ENCODE results near the gene RGPD5.
"Not testable (repeated sequence)": the region's sequence is repeated elsewhere in the genome, so short reads cannot be mapped to it uniquely, and the experiment has no call there.

Gene RGPD5

GRCh38 chr2:109794074-109794737 is at the start of gene RGPD5:
RGPD5 (plus strand) TSS chr2:109794305; CDS start chr2:109794466, 161 bp downstream.
- not testable (repeated sequence) for H3K4me1 ChIP-seq (ENCODE audit: insufficient read depth, low read length); H3K9ac ChIP-seq (ENCODE audit: low read depth, low read length); H3K9me3 ChIP-seq (ENCODE audit: control insufficient read depth, insufficient read depth, low read length); H3K36me3 ChIP-seq (ENCODE audit: insufficient read depth, low read length)

- H3K4me1 ChIP-seq (ENCODE audit: insufficient read depth, low read length); H3K9ac ChIP-seq (ENCODE audit: low read depth, low read length); H3K36me3 ChIP-seq (ENCODE audit: insufficient read depth, low read length); H3K9me3 ChIP-seq (ENCODE audit: control insufficient read depth, insufficient read depth, low read length): not testable (repeated sequence)
These were observed 42.5 kb upstream of the RGPD5 start for GRCh38 chr2:109751572-109751971.

- H3K9me3 ChIP-seq (ENCODE audit: control insufficient read depth, insufficient read depth, low read length); H3K9ac ChIP-seq (ENCODE audit: low read depth, low read length); H3K36me3 ChIP-seq (ENCODE audit: insufficient read depth, low read length); H3K4me1 ChIP-seq (ENCODE audit: insufficient read depth, low read length): not testable (repeated sequence)
These were observed 36.8 kb upstream of the RGPD5 start for GRCh38 chr2:109757163-109757824.

GRCh38 chr2:109760265-109761042 is 33.7 kb upstream of the RGPD5 start:
- not testable (repeated sequence) for H3K9ac ChIP-seq (ENCODE audit: low read depth, low read length); H3K36me3 ChIP-seq (ENCODE audit: insufficient read depth, low read length); H3K4me1 ChIP-seq (ENCODE audit: insufficient read depth, low read length); H3K9me3 ChIP-seq (ENCODE audit: control insufficient read depth, insufficient read depth, low read length)

GRCh38 chr2:109761043-109761454 is 33.1 kb upstream of the RGPD5 start:
- H3K36me3 ChIP-seq (ENCODE audit: insufficient read depth, low read length); H3K4me1 ChIP-seq (ENCODE audit: insufficient read depth, low read length); H3K9me3 ChIP-seq (ENCODE audit: control insufficient read depth, insufficient read depth, low read length); H3K9ac ChIP-seq (ENCODE audit: low read depth, low read length): not testable (repeated sequence)

- H3K4me1 ChIP-seq (ENCODE audit: insufficient read depth, low read length); H3K9me3 ChIP-seq (ENCODE audit: control insufficient read depth, insufficient read depth, low read length); H3K9ac ChIP-seq (ENCODE audit: low read depth, low read length); H3K36me3 ChIP-seq (ENCODE audit: insufficient read depth, low read length): not testable (repeated sequence)
These were observed 32.1 kb upstream of the RGPD5 start for GRCh38 chr2:109761976-109762375.

DNA sequence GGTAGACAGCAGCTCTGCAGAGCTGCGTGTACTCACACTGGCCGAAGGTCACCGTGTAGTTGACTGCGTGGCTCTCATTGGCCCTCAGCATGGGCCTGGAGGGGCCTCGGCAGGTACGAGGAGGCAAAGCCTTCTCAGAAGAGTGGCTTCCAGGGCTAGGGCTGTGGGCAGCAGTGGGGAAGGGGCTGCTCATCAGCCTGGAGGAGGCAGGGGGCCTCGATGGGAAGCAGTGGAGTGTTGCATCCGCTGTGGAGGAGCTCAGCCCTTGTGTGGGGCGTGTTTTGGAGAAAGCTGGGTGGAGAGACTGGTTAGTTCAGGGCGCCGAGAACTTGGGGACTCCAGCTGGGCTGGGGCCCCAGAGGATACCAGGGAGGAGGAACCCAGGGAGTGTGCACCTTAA is 28.0 kb upstream of the RGPD5 start:
- H3K36me3 ChIP-seq (ENCODE audit: insufficient read depth, low read length); H3K4me1 ChIP-seq (ENCODE audit: insufficient read depth, low read length); H3K9me3 ChIP-seq (ENCODE audit: control insufficient read depth, insufficient read depth, low read length); H3K9ac ChIP-seq (ENCODE audit: low read depth, low read length): not testable (repeated sequence)

DNA sequence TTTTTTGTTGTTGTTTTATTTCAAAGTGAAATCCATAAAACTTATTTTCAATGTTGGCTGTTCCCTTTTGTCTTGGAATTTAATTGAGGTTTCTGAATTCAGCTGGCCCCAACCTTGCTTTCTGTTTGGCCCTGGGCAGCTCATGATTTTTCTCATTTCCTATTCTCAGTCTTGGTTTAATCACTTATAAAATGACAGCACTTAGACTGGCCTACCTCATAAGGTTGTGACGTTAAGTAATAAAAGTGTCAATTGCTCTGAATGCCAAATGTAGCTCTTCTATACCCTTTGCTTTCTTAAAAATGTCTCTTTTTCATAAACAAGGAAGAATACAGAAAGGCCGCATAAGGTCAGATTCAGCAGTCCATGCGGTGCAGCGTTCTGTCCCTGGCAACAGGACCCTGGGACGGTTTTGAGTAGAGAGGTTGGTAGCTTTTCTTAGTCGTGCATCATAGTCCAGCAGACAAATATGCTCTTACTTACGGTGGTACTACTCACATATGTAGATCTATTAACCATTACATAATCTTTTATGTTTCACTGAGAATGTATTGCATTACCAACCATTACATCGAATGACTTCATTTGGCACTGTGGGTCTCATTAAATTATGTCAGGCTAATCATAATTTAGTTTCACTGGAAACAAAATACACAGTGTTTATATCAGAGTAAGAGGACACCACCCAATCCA is 27.1 kb upstream of the RGPD5 start:
- H3K4me1 ChIP-seq (ENCODE audit: insufficient read depth, low read length); H3K36me3 ChIP-seq (ENCODE audit: insufficient read depth, low read length); H3K9ac ChIP-seq (ENCODE audit: low read depth, low read length); H3K9me3 ChIP-seq (ENCODE audit: control insufficient read depth, insufficient read depth, low read length): not testable (repeated sequence)

GRCh38 chr2:109768934-109769333 is 25.2 kb upstream of the RGPD5 start:
- not testable (repeated sequence) for H3K4me1 ChIP-seq (ENCODE audit: insufficient read depth, low read length); H3K9ac ChIP-seq (ENCODE audit: low read depth, low read length); H3K9me3 ChIP-seq (ENCODE audit: control insufficient read depth, insufficient read depth, low read length); H3K36me3 ChIP-seq (ENCODE audit: insufficient read depth, low read length)

GRCh38 chr2:109779118-109779517 is 15.0 kb upstream of the RGPD5 start:
- H3K9me3 ChIP-seq (ENCODE audit: control insufficient read depth, insufficient read depth, low read length); H3K36me3 ChIP-seq (ENCODE audit: insufficient read depth, low read length); H3K9ac ChIP-seq (ENCODE audit: low read depth, low read length); H3K4me1 ChIP-seq (ENCODE audit: insufficient read depth, low read length): not testable (repeated sequence)

DNA sequence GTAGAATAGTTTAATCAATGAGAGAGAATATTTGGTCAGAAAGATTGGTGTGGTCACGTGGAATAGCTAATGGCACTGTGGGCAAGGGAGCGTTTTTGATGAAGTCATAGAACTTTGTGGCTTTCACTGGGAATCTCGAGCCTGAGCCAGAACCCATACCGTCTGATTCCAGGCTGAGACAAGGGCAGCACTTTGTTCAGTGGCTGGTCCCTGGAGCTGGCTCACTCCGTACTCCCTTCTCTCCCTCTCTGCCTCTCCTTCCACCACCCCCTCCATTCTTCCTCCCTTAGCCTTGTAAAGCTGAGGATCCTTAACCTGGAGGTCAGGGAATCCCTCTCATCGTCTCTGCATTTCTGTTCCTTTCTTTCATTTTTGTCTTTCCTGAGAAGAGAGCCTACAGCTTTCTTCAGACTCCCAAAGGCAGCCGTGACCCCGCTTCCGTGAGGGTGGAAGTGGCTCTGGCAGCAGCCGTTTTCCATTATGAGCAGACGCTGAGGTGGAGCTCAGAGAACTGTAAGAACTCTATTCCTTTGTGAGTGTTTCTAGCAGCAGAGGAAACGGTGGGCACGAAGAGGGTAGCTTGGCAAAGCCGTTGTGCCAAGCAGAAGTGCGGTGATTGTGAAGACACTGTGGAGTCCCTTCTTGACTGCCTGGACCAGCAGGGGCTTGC is 12.8 kb upstream of the RGPD5 start:
- not testable (repeated sequence) for H3K4me1 ChIP-seq (ENCODE audit: insufficient read depth, low read length); H3K9me3 ChIP-seq (ENCODE audit: control insufficient read depth, insufficient read depth, low read length); H3K9ac ChIP-seq (ENCODE audit: low read depth, low read length); H3K36me3 ChIP-seq (ENCODE audit: insufficient read depth, low read length)

GRCh38 chr2:109782446-109782993 is 11.6 kb upstream of the RGPD5 start:
- not testable (repeated sequence) for H3K9me3 ChIP-seq (ENCODE audit: control insufficient read depth, insufficient read depth, low read length); H3K36me3 ChIP-seq (ENCODE audit: insufficient read depth, low read length); H3K4me1 ChIP-seq (ENCODE audit: insufficient read depth, low read length); H3K9ac ChIP-seq (ENCODE audit: low read depth, low read length)

GRCh38 chr2:109791530-109792279 is 2.4 kb upstream of the RGPD5 start:
- H3K9me3 ChIP-seq (ENCODE audit: control insufficient read depth, insufficient read depth, low read length); H3K9ac ChIP-seq (ENCODE audit: low read depth, low read length); H3K36me3 ChIP-seq (ENCODE audit: insufficient read depth, low read length); H3K4me1 ChIP-seq (ENCODE audit: insufficient read depth, low read length): not testable (repeated sequence)

DNA sequence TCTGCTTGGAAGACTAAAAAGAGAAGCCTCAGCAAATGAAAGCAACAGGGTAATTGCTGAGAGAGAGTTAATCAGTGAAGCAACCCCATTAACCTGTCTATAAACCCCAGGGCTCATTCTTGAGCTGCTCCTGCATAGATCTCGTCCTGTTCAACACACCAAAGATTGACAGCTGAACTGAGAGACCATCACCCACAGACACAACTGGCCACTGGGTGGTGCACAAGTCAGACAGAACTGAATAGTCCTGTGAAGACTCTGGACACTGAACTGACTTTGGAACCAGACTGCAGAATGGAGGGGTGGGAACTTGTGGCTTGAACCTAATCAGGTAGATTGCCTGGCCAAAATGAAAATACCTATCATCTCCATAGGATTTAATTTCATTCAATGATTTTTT is 1.4 kb upstream of the RGPD5 start:
- H3K4me1 ChIP-seq (ENCODE audit: insufficient read depth, low read length); H3K36me3 ChIP-seq (ENCODE audit: insufficient read depth, low read length): not testable (repeated sequence)

More for the DNA sequence above, 1.4 kb upstream of the RGPD5 start:
- not testable (repeated sequence) for H3K9ac ChIP-seq (ENCODE audit: low read depth, low read length); H3K9me3 ChIP-seq (ENCODE audit: control insufficient read depth, insufficient read depth, low read length)
